H1 (cell line): ENCODE data around the gene SCAMP5. TPM values are rescaled to one million over a fixed set of nuclear protein-coding genes. Genes with fewer than 3 reads are reported as not detected.

Experiments used
- CTCF ChIA-PET: fragments of 300-600 bp; sonication (Branson Sonifier 250); formaldehyde crosslinking; loops from one replicate; lab custom pipeline; 2021; ENCODE audit not compliant: partially characterized antibody; lab: Charles Lee
- POLR2A ChIA-PET: fragments of 300-600 bp; sonication (Branson Sonifier 250); formaldehyde crosslinking; loops from one replicate; lab custom pipeline; 2021; ENCODE audit warnings: inconsistent platforms; ENCODE audit not compliant: partially characterized antibody; lab: Charles Lee
- DNase-seq, 2 experiments: peaks; one replicate each; pipeline versions ENCODE4 v3.0.0 to v3.0.0-alpha.2; 2010 to 2022; ENCODE audit warnings: low spot score in 2 of 2, low read depth in 1 of 2, mixed read lengths in 1 of 2
- FAIRE-seq: peaks from 2 replicates; lab custom pipeline; 2011; peaks lifted over from hg19 to GRCh38; lab: Jason Lieb, UNC
- H2AFZ ChIP-seq: 2 replicates; pipeline ENCODE4 v1.8.1; 2012; ENCODE audit warnings: low read length, inconsistent platforms
- H2AK5ac ChIP-seq: 2 replicates; pipeline ENCODE4 v1.6.1; 2013; ENCODE audit warnings: low read depth, low read length
- H2BK120ac ChIP-seq: replicated peaks from 2 replicates; pipeline ENCODE3; 2013; ENCODE audit warnings: low read depth, low read length, inconsistent platforms
- H2BK12ac ChIP-seq: 2 replicates; pipeline ENCODE4 v1.6.1; 2013; ENCODE audit warnings: low read depth, low read length
- H2BK15ac ChIP-seq: 2 replicates; pipeline ENCODE4 v1.6.1; 2013; ENCODE audit warnings: low read length
- H2BK20ac ChIP-seq: 2 replicates; pipeline ENCODE4 v1.6.1; 2013; ENCODE audit warnings: low read length
- H2BK5ac ChIP-seq: 2 replicates; pipeline ENCODE4 v1.6.1; 2013; ENCODE audit warnings: low read depth, low read length
- H3K14ac ChIP-seq: 2 replicates; pipeline ENCODE4 v1.6.1; 2013; ENCODE audit warnings: inconsistent platforms; ENCODE audit not compliant: insufficient read length
- H3K18ac ChIP-seq: 2 replicates; pipeline ENCODE4 v1.6.1; 2013; ENCODE audit warnings: low read length; ENCODE audit errors: extremely low read depth
- H3K23ac ChIP-seq: 2 replicates; pipeline ENCODE4 v1.6.1; 2013; ENCODE audit warnings: inconsistent platforms; ENCODE audit not compliant: insufficient read length
- H3K23me2 ChIP-seq: 2 replicates; pipeline ENCODE4 v1.6.1; 2013; ENCODE audit warnings: low read depth, low read length
- H3K27ac ChIP-seq: 2 replicates; pipeline ENCODE4 v1.6.1; 2011; ENCODE audit warnings: low read depth, low read length, inconsistent platforms
- H3K27me3 ChIP-seq, 4 experiments: replicated peaks in 1 of 4; 1 replicate in 1 of 4; 2 replicates in 3 of 4; pipeline versions ENCODE4 v1.6.1 to v1.8.1; 2011 to 2013; ENCODE audit warnings: low read length in 3 of 4, mild to moderate bottlenecking in 3 of 4, inconsistent platforms in 2 of 4, mixed read lengths in 2 of 4, moderate library complexity in 1 of 4; ENCODE audit not compliant: control insufficient read depth in 3 of 4, insufficient read depth in 3 of 4; ENCODE audit errors: extremely low read depth in 1 of 4
- H3K36me3 ChIP-seq, 4 experiments: 2 replicates each; pipeline versions ENCODE4 v1.6.1 to v1.8.1; 2011 to 2013; ENCODE audit warnings: mild to moderate bottlenecking in 4 of 4, low read length in 3 of 4, moderate library complexity in 2 of 4, control low read depth in 1 of 4, inconsistent platforms in 1 of 4; ENCODE audit not compliant: insufficient read depth in 4 of 4, control insufficient read depth in 2 of 4
- H3K4ac ChIP-seq: replicated peaks from 2 replicates; pipeline ENCODE3; 2013; ENCODE audit warnings: low read length, low read depth, mixed read lengths, inconsistent platforms; ENCODE audit not compliant: insufficient read length
- H3K4me1 ChIP-seq, 4 experiments: replicated peaks in 1 of 4; 1 replicate in 1 of 4; 2 replicates in 3 of 4; pipeline versions ENCODE4 v1.6.1 to v1.8.1; 2011 to 2013; ENCODE audit warnings: low read length in 3 of 4, inconsistent platforms in 2 of 4, mixed read lengths in 1 of 4; ENCODE audit not compliant: insufficient read depth in 4 of 4, control insufficient read depth in 3 of 4
- H3K4me2 ChIP-seq, 2 experiments: 2 replicates each; pipeline versions ENCODE4 v1.6.1 to v1.8.1; 2011 to 2013; ENCODE audit warnings: low read depth in 2 of 2, low read length in 2 of 2, control low read depth in 1 of 2, inconsistent platforms in 1 of 2, mild to moderate bottlenecking in 1 of 2; ENCODE audit not compliant: insufficient read depth in 1 of 2
- H3K4me3 ChIP-seq, 4 experiments: fragments of 200-600, 300-600 bp in 1 of 4; sonication (generic), shearing (Covaris generic), sonication (Bioruptor Twin) in 1 of 4; 2 replicates each; pipeline versions ENCODE4 v1.5.1 to v1.8.1; 2011 to 2016; ENCODE audit warnings: low read length in 4 of 4, low read depth in 3 of 4, control low read depth in 2 of 4, inconsistent platforms in 2 of 4, mild to moderate bottlenecking in 2 of 4, mixed read lengths in 1 of 4, moderate library complexity in 1 of 4; ENCODE audit not compliant: insufficient read depth in 2 of 4; ENCODE audit errors: extremely low read depth in 1 of 4
- H3K56ac ChIP-seq: replicated peaks from 2 replicates; pipeline ENCODE3; 2013; ENCODE audit warnings: low read depth, mild to moderate bottlenecking, mixed read lengths, low read length, inconsistent platforms; ENCODE audit not compliant: insufficient read length
- H3K79me1 ChIP-seq: 2 replicates; pipeline ENCODE4 v1.6.1; 2013; ENCODE audit warnings: low read depth, low read length, control low read depth
- H3K79me2 ChIP-seq, 2 experiments: 2 replicates each; pipeline versions ENCODE4 v1.6.1 to v1.8.1; 2012 to 2013; ENCODE audit warnings: low read length in 2 of 2, mild to moderate bottlenecking in 2 of 2, inconsistent platforms in 1 of 2; ENCODE audit not compliant: insufficient read depth in 2 of 2, control insufficient read depth in 1 of 2
- H3K9ac ChIP-seq, 4 experiments: replicated peaks in 1 of 4; 1 replicate in 1 of 4; 2 replicates in 3 of 4; pipeline versions ENCODE4 v1.6.1 to v1.8.1; 2011 to 2013; ENCODE audit warnings: low read depth in 3 of 4, low read length in 3 of 4, control low read depth in 2 of 4, mild to moderate bottlenecking in 2 of 4, moderate library complexity in 2 of 4, inconsistent platforms in 1 of 4; ENCODE audit errors: extremely low read depth in 1 of 4
- H3K9me3 ChIP-seq, 2 experiments: 2 replicates each; pipeline versions ENCODE4 v1.6.1 to v1.8.1; 2012 to 2013; ENCODE audit warnings: mild to moderate bottlenecking in 2 of 2, moderate library complexity in 2 of 2, control low read depth in 1 of 2, inconsistent platforms in 1 of 2, low read depth in 1 of 2, low read length in 1 of 2, mixed read lengths in 1 of 2; ENCODE audit not compliant: insufficient read depth in 2 of 2
- H4K20me1 ChIP-seq, 2 experiments: replicated peaks in 1 of 2; 2 replicates each; pipeline versions ENCODE3 to v1.8.1; 2011 to 2013; ENCODE audit warnings: inconsistent platforms in 2 of 2, low read length in 2 of 2, mild to moderate bottlenecking in 1 of 2; ENCODE audit not compliant: insufficient read depth in 2 of 2, control insufficient read depth in 1 of 2
- H4K5ac ChIP-seq: 2 replicates; pipeline ENCODE4 v1.6.1; 2013; ENCODE audit warnings: low read length, low read depth, mixed read lengths, inconsistent platforms; ENCODE audit not compliant: insufficient read length
- H4K8ac ChIP-seq: 2 replicates; pipeline ENCODE4 v1.8.0; 2013; ENCODE audit warnings: mild to moderate bottlenecking, moderate library complexity, low read length, inconsistent platforms; ENCODE audit not compliant: insufficient read depth; ENCODE audit errors: extremely low read depth
- H4K91ac ChIP-seq: replicated peaks from 2 replicates; pipeline ENCODE3; 2013; ENCODE audit warnings: low read length, mixed read lengths, inconsistent platforms; ENCODE audit not compliant: insufficient read length
- CBX5 ChIP-seq: fragments of 300-800, 300-1000 bp; sonication (generic); IDR thresholded peaks from 2 replicates; pipeline ENCODE4 v1.7.1; 2016; ENCODE audit warnings: antibody characterized with exemption, low read length, low read depth
- CHD2 ChIP-seq: IDR thresholded peaks from 2 replicates; pipeline ENCODE4 v1.6.1; 2012; ENCODE audit warnings: low read length, improper control_type of control experiment
- EP300 ChIP-seq, 2 experiments: IDR thresholded peaks; 1 replicate in 1 of 2; 2 replicates in 1 of 2; pipeline ENCODE4 v1.6.1; 2011 to 2012; ENCODE audit warnings: low read depth in 2 of 2, low read length in 2 of 2, mild to moderate bottlenecking in 2 of 2, borderline replicate concordance in 1 of 2, inconsistent platforms in 1 of 2, moderate library complexity in 1 of 2
- FOSL1 ChIP-seq: IDR thresholded peaks from 2 replicates; pipeline ENCODE4 v1.6.1; 2011; ENCODE audit warnings: mild to moderate bottlenecking, low read depth, low read length, moderate library complexity; ENCODE audit not compliant: insufficient read depth
- NANOG ChIP-seq: IDR thresholded peaks from 2 replicates; pipeline ENCODE4 v1.6.1; 2011; ENCODE audit warnings: low read length, low read depth, mild to moderate bottlenecking, inconsistent platforms; ENCODE audit not compliant: insufficient read depth, poor library complexity, severe bottlenecking
- POU5F1 ChIP-seq: IDR thresholded peaks from 2 replicates; pipeline ENCODE4 v1.6.1; 2011; ENCODE audit warnings: low read depth, mild to moderate bottlenecking, low read length, moderate library complexity
- RNF2 ChIP-seq: fragments of 200-900, 300-1000 bp; sonication (generic); IDR thresholded peaks from 2 replicates; pipeline ENCODE4 v1.7.1; 2016; ENCODE audit warnings: borderline replicate concordance, low read depth, mild to moderate bottlenecking, antibody characterized with exemption, low read length; ENCODE audit not compliant: poor library complexity, severe bottlenecking; ENCODE audit errors: missing control alignments
- SRF ChIP-seq: IDR thresholded peaks from 2 replicates; pipeline ENCODE4 v1.6.1; 2011; ENCODE audit warnings: mild to moderate bottlenecking, low read depth, low read length, moderate library complexity
- TAF1 ChIP-seq: IDR thresholded peaks from 2 replicates; pipeline ENCODE4 v1.6.1; 2011; ENCODE audit warnings: mild to moderate bottlenecking, low read depth, low read length
- YY1 ChIP-seq: IDR thresholded peaks from 2 replicates; pipeline ENCODE4 v1.6.1; 2011; ENCODE audit warnings: low read depth, mild to moderate bottlenecking, low read length
- WGBS, 2 experiments: shearing (Covaris generic) in 1 of 2; methylation state at CpG; one replicate each; pipeline versions ENCODE4 v1.1.6 to v1.1.7; 2013 to 2015; ENCODE audit warnings: low lambda C conversion rate in 2 of 2, mixed read lengths in 2 of 2, inconsistent platforms in 1 of 2, low coverage in 1 of 2, missing lambda C conversion rate in 1 of 2; ENCODE audit not compliant: insufficient replicate concordance in 2 of 2, insufficient coverage in 1 of 2, insufficient read length in 1 of 2; ENCODE audit errors: extremely low coverage in 1 of 2, missing lambda C conversion rate in 1 of 2; 5-methylcytosine and 5-hydroxymethylcytosine counted together
- polyA plus RNA-seq, 7 experiments: library from polyadenylated mRNA; depleted of rRNA in 3 of 7; stranded (reverse) in 5 of 7; unstranded in 2 of 7; fragments of >200 nt in 5 of 7; fragments of 200-250 nt in 2 of 7; gene quantifications; 1 replicate in 5 of 7; 2 replicates in 1 of 7; 4 replicates in 1 of 7; pipeline versions ENCODE4 v1.2.1 to v1.2.3, GENCODE V29; 2011 to 2013; ENCODE audit warnings: missing spikeins in 2 of 7, mixed read lengths in 2 of 7
- total RNA-seq: library from RNA; stranded (reverse); fragmentation: NEBNext Ultra II Directional; extraction: Animal tissue kit (Norgen Biotek cat#: 25700); gene quantifications from 2 replicates; pipeline ENCODE4 v1.2.1, GENCODE V29; 2021

SCAMP5 gene
- total and polyA plus RNA-seq, 2 of the 8 experiments (the other 6 are each of a cell fraction or from before 2014, with no cell fraction given), result 55.4 to 94.7 TPM

GRCh38 chr15:74983725-74984231 is 11.6 kb upstream of the SCAMP5 start:
- Histone ChIP-seq H3K79me1 (no peaks in the 10 kb centered on the region), H3K4me2 (no peak overlapping the region), H3K79me2 (no peaks in the 10 kb centered on the region), H2AFZ (no peak overlapping the region), H4K91ac (no peak overlapping the region), H3K18ac (no peak overlapping the region), H3K14ac (no peak overlapping the region), H3K23me2 (no peaks in the 10 kb centered on the region; the same call in 1 of the 2 replicates), H3K9ac (no peak overlapping the region; a peak in 1 of 7 replicates), H2BK20ac (no peak overlapping the region), H2BK15ac (no peak overlapping the region), H4K8ac (no peak overlapping the region), H3K9me3 (no peaks in the 10 kb centered on the region), H3K36me3 (no peaks in the 10 kb centered on the region), H4K5ac (no peak overlapping the region), H3K23ac (no peak overlapping the region), H3K4me3 (no peak overlapping the region), H2BK120ac (no peak overlapping the region), H4K20me1 (no peaks in the 10 kb centered on the region), H3K27me3 (no peaks in the 10 kb centered on the region), H2AK5ac (no peak overlapping the region), H3K4me1 (peaks cover 0 to 2% (median 0%) of the 10 kb centered on the region in 4 experiments; a peak in 1 of 7 replicates), H2BK12ac (no peak overlapping the region), H2BK5ac (no peak overlapping the region), H3K27ac (no peak overlapping the region), H3K4ac (no peak overlapping the region), H3K56ac (no peak overlapping the region)
- WGBS, 2 experiments, result 81% methylated on average over 4 of the region's 4 CpGs; no CpG with 5 or more reads in 1 of the 2 experiments
- ChIA-PET CTCF (interaction anchor here (1.0 kb wide), 1 partner anchor 33 kb away, joined by 3 read pairs; no protein-coding TSS in a partner anchor), POLR2A (no interaction called here)
- no peak for TF ChIP-seq YY1
- no peak for TF ChIP-seq CBX5
- TF ChIP-seq FOSL1, result no peak
- TF ChIP-seq RNF2, result no peak
- TF ChIP-seq TAF1, result no peak
- TF ChIP-seq SRF, result no peak
- TF ChIP-seq EP300 (IDR thresholded peaks at IDR 0.05; ENCODE audit: borderline replicate concordance in 1 of 2, low read depth in 2 of 2, low read length in 2 of 2), result no peak
- no peak for TF ChIP-seq POU5F1
- no peak for TF ChIP-seq NANOG
- no peak for TF ChIP-seq CHD2
- no peak for FAIRE-seq
- DNase-seq, result no peak
